ENCODE results near the gene ZHX3. TPM values are rescaled to one million over a fixed set of nuclear protein-coding genes. Genes with fewer than 3 reads are reported as not detected.

ZHX3 gene
- total and polyA plus RNA-seq, 10 of the 15 experiments (the other 5 are each of a cell fraction or from before 2014, with no cell fraction given) = 1.3 to 14.0 (median 5.0) TPM

GRCh38 chr20:41214666-41215065 lies 102.9 kb downstream of the ZHX3 start:
- POLR2A ChIA-PET = no interaction called here
- H3K27me3 ChIP-seq (replicated peaks in 1 of 2; ENCODE audit: control insufficient read depth in 2 of 2, insufficient read depth in 2 of 2, low read length in 1 of 2) = no peaks in the 10 kb centered on the region
- no peak for TF ChIP-seq ZNF622 (IDR thresholded peaks at IDR 0.05)
- TF ChIP-seq IRF4 (IDR thresholded peaks at IDR 0.05; ENCODE audit: low read depth, low read length) = no peak
- in situ Hi-C loops (cut with MboI) (no loop called here), intact Hi-C loops (cut with micrococcal nuclease; ENCODE audit: unreplicated experiment) (no loop called here)
- RAD21 ChIA-PET (ENCODE audit: unreplicated experiment) = no interaction called here
- WGBS (ENCODE audit: insufficient coverage, insufficient replicate concordance, low lambda C conversion rate, missing lambda C conversion rate) = 98% methylated on average over 3 of the region's 3 CpGs
- SMC1A ChIA-PET (ENCODE audit: uncharacterized antibody, unreplicated experiment) = interaction anchor here (0.8 kb wide), 1 partner anchor 18 kb away, joined by 3 read pairs; no protein-coding TSS in a partner anchor
- H4K20me1 ChIP-seq (ENCODE audit: control insufficient read depth, insufficient read depth) = no peaks in the 10 kb centered on the region
- no peaks in the 10 kb centered on the region for H3K9me3 ChIP-seq (replicated peaks; ENCODE audit: control insufficient read depth, insufficient read depth, low read length)
- no peaks in the 10 kb centered on the region for H3K79me2 ChIP-seq (ENCODE audit: control insufficient read depth, insufficient read depth, low read length)
- H3K27ac ChIP-seq (ENCODE audit: control insufficient read depth, insufficient read depth) = no peak overlapping the region
- no peaks in the 10 kb centered on the region for H3K36me3 ChIP-seq (ENCODE audit: control insufficient read depth in 2 of 2, insufficient read depth in 2 of 2, low read length in 1 of 2)
- H3K4me2 ChIP-seq (ENCODE audit: control insufficient read depth, insufficient read depth) = no peak overlapping the region
- no peaks in the 10 kb centered on the region for H3K4me1 ChIP-seq (ENCODE audit: control insufficient read depth, insufficient read depth, low read length)
- no TSS peak for BruUV-seq (replicated peaks)
- no peak overlapping the region for H3K4me3 ChIP-seq
- CTCF ChIA-PET = interaction anchor here (1.4 to 1.5 kb wide), 2 partner anchors 18 to 79 kb away, joined by 5 to 6 read pairs; no protein-coding TSS in a partner anchor
- H2AFZ ChIP-seq (ENCODE audit: control insufficient read depth, low read depth, low read length) = no peak overlapping the region
- FAIRE-seq (no peak), DNase-seq (ENCODE audit: low read depth, low spot score) (no peak), ATAC-seq (no peak)
- H3K9ac ChIP-seq (ENCODE audit: control insufficient read depth, insufficient read depth, low read length) = no peak overlapping the region

GRCh38 chr20:41214202-41214601 lies 103.3 kb downstream of the ZHX3 start:
- no peaks in the 10 kb centered on the region for H3K79me2 ChIP-seq (ENCODE audit: control insufficient read depth, insufficient read depth, low read length)
- DNase-seq (ENCODE audit: low read depth, low spot score) (no peak), ATAC-seq (no peak), FAIRE-seq (no peak)
- no peaks in the 10 kb centered on the region for H3K4me1 ChIP-seq (ENCODE audit: control insufficient read depth, insufficient read depth, low read length)
- H4K20me1 ChIP-seq (ENCODE audit: control insufficient read depth, insufficient read depth) = no peaks in the 10 kb centered on the region
- H3K4me3 ChIP-seq = no peak overlapping the region
- ChIA-PET CTCF (interaction anchor here (1.4 to 1.5 kb wide), 2 partner anchors 18 to 78 kb away, joined by 5 to 6 read pairs; no protein-coding TSS in a partner anchor), RAD21 (ENCODE audit: unreplicated experiment) (no interaction called here), SMC1A (ENCODE audit: uncharacterized antibody, unreplicated experiment) (interaction anchor here (0.8 kb wide), 1 partner anchor 18 kb away, joined by 3 read pairs; no protein-coding TSS in a partner anchor), POLR2A (no interaction called here)
- no peak overlapping the region for H3K27ac ChIP-seq (ENCODE audit: control insufficient read depth, insufficient read depth)
- in situ Hi-C loops (cut with MboI) = no loop called here
- no peak overlapping the region for H3K9ac ChIP-seq (ENCODE audit: control insufficient read depth, insufficient read depth, low read length)
- intact Hi-C loops (cut with micrococcal nuclease; ENCODE audit: unreplicated experiment) = no loop called here
- no peaks in the 10 kb centered on the region for H3K9me3 ChIP-seq (replicated peaks; ENCODE audit: control insufficient read depth, insufficient read depth, low read length)
- H2AFZ ChIP-seq (ENCODE audit: control insufficient read depth, low read depth, low read length) = no peak overlapping the region
- no peaks in the 10 kb centered on the region for H3K36me3 ChIP-seq (ENCODE audit: control insufficient read depth in 2 of 2, insufficient read depth in 2 of 2, low read length in 1 of 2)
- WGBS (ENCODE audit: insufficient coverage, insufficient replicate concordance, low lambda C conversion rate, missing lambda C conversion rate) = 100% methylated on average over 3 of the region's 3 CpGs
- no TSS peak for BruUV-seq (replicated peaks)
- no peaks in the 10 kb centered on the region for H3K27me3 ChIP-seq (replicated peaks in 1 of 2; ENCODE audit: control insufficient read depth in 2 of 2, insufficient read depth in 2 of 2, low read length in 1 of 2)
- H3K4me2 ChIP-seq (ENCODE audit: control insufficient read depth, insufficient read depth) = no peak overlapping the region
- TF ChIP-seq MEF2A (IDR thresholded peaks at IDR 0.05; ENCODE audit: insufficient read depth, low read depth, low read length) (no peak), CREB1 (IDR thresholded peaks at IDR 0.05; ENCODE audit: low read depth) (no peak), POLR2AphosphoS5 (IDR thresholded peaks at IDR 0.05; ENCODE audit: low read length) (no peak), ZZZ3 (IDR thresholded peaks at IDR 0.05; ENCODE audit: control insufficient read depth, insufficient read length, low read depth) (no peak), IRF3 (IDR thresholded peaks at IDR 0.05) (no peak), FOXK2 (IDR thresholded peaks at IDR 0.05) (no peak), NFYB (IDR thresholded peaks at IDR 0.05; ENCODE audit: insufficient read depth, low read depth, low read length) (no peak), TARDBP (IDR thresholded peaks at IDR 0.05; ENCODE audit: borderline replicate concordance) (no peak), KAT2A (conservative IDR thresholded peaks at IDR 0.05; ENCODE audit: control insufficient read depth, low read depth, low read length) (no peak), PRDM15 (CRISPR knock-in tag; IDR thresholded peaks at IDR 0.05) (no peak), NBN (IDR thresholded peaks at IDR 0.05) (no peak)
- TF ChIP-seq, protein P1, sequence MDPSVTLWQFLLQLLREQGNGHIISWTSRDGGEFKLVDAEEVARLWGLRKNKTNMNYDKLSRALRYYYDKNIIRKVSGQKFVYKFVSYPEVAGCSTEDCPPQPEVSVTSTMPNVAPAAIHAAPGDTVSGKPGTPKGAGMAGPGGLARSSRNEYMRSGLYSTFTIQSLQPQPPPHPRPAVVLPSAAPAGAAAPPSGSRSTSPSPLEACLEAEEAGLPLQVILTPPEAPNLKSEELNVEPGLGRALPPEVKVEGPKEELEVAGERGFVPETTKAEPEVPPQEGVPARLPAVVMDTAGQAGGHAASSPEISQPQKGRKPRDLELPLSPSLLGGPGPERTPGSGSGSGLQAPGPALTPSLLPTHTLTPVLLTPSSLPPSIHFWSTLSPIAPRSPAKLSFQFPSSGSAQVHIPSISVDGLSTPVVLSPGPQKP (IDR thresholded peaks at IDR 0.05; ENCODE audit: low read depth, low read length) = no peak
